ENCODE results near the gene HMGCL.
"Not testable (repeated sequence)": the region's sequence is repeated elsewhere in the genome, so short reads cannot be mapped to it uniquely, and the experiment has no call there.

Gene HMGCL

GRCh38 chr1:23825076-23825761 lies at the start of gene HMGCL:
HMGCL (minus strand) TSS chr1:23825429; CDS start chr1:23825415, 14 bp downstream.
- peak; percentile 67 to 85 (median 80) for DNase-seq

- DNase-seq: no peak
Observed at GRCh38 chr1:23872421-23872820, 47.2 kb upstream of the HMGCL start.

DNA sequence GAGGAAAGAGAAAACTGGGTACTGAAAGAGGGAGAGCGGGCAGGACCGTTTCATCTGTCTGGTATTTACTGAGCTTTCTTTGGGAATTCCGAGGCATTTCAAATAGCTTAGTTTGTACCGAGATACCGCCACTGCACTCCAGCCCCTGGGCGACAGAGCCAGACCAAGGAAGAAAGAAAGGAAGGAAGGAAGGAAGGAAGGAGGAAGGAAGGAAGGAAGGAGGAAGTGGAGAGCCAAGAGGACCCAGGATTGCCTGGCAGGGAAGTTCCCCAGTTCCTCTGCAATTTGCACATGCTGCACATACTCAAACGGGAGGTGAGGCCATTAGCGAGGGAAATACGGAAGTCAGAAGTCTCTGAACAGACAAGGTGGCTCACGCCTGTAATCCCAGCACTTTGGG lies 43.8 kb upstream of the HMGCL start:
- no peak for DNase-seq

DNA sequence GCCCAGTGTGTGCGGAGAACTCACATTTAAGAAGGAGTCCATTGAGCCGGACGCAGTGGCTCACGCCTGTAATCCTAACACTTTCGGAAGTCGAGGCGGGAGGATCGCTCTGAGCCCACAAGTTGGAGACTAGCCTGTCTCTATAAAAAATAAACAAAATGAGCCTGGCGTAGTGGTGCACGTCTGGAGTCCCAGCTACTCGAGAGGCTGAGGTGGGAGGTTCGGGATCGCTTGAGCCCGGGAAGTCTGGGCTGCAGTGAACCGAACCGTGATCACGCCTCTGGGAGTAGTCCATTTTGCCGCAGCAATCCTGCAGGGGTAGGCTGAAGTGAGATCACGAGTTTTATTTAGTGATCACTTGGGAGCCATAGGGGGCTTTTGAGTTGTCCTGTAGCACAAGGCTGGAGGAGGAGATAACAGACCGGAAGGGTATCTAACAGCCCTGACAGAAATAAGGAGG lies 43.4 kb upstream of the HMGCL start:
- DNase-seq: no peak

GRCh38 chr1:23867895-23868556 lies 42.8 kb upstream of the HMGCL start, which contains the start of gene FUCA1:
FUCA1 (minus strand) TSS chr1:23868290; CDS start chr1:23868286, 4 bp downstream.
- DNase-seq: peak; percentile 89 to 96 (median 92)

DNA sequence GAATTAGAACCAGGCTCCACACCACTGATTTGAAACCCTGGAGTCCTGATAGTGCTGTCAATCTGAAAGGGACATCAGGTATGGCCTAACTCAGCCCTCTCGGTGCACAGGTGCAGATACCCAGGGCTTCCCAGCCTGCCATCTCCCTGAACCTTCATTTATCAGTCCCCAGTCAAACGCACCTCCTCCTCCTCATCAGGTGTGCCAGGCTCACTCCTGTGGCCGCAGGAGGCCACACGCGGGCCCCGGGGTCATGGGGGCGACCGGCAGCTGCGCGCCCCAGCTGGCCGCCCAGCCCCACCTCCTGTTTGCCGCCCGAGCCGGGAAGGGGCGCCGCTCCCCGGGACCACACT lies 42.3 kb upstream of the HMGCL start:
- DNase-seq: peak in 1 of 6 experiments; percentile 53

DNA sequence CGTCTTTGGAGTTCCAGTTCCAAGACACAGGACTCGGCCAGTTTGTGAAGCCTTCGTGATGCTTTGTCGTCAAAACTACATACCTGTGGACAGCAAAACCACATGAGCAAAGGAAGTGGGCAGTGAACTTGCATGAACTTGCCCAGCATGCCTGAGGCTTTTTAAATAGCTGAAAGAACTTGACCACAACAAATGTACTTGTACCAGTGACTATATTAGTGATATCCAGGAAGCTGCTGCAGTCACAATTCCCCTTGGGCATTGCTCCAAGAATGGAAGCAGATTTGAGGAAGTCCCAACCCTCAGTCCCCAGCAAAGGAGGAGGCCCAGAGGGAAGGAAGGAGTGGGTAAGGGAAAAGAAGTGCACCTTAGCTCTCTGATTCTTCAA lies 40.3 kb upstream of the HMGCL start:
- DNase-seq: no peak

- no peak for DNase-seq
Observed at GRCh38 chr1:23864801-23865542, 39.7 kb upstream of the HMGCL start.

- no peak for DNase-seq
Observed at GRCh38 chr1:23862640-23863039, 37.4 kb upstream of the HMGCL start.

DNA sequence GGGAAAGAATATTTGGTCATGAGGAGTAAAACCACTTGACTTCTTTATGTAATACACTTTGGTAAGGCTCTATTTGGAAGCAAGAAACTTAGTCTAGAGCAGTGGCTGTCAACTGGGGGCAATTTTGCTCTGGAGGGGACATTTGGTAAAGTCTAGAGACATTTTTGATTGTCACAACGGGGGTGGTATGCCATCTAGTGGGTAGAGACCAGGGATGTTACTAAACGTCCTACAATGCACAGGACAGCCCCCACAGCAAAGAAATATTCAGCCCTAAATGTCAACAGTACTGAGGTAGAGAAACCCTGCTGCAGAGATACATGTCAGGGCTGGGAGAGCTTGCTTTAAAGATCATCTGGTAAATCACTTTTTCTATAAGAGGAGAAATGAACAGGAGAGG lies 29.3 kb upstream of the HMGCL start:
- no peak for DNase-seq

DNA sequence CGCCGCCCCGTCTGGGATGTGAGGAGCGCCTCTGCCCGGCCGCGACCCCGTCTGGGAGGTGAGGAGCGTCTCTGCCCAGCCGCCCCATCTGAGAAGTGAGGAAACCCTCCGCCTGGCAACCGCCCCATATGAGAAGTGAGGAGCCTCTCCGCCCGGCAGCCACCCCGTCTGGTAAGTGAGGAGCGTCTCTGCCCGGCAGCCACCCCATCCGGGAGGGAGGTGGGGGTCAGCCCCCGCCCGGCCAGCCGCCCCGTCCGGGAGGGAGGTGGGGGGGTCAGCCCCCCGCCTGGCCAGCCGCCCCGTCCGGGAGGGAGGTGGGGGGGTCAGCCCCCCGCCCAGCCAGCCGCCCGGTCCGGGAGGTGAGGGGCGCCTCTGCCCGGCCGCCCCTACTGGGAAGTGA lies 27.9 kb upstream of the HMGCL start:
- DNase-seq: not testable (repeated sequence)

DNA sequence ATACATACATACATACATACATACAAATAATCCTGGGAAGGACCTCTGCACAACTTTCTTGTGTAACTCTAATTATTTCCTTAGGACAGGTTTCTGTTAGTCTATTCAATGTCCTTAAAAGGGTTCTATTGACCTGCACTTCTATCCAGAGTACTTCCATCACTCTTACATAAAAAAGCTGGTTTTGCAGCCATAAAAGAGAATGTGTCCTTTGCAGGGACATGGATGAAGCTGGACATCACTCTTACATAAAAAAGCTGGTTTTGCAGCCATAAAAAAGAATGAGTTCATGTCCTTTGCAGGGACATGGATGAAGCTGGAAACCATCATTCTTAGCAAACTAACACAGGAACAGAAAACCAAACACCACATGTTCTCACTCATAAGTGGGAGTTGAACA lies 26.2 kb upstream of the HMGCL start:
- DNase-seq: not testable (repeated sequence)

- DNase-seq: no peak
Observed at GRCh38 chr1:23848673-23849616, 23.7 kb upstream of the HMGCL start.

- not testable (repeated sequence) for DNase-seq
Observed at GRCh38 chr1:23847482-23848095, 22.4 kb upstream of the HMGCL start.

- no peak for DNase-seq
Observed at GRCh38 chr1:23845163-23845562, 19.9 kb upstream of the HMGCL start.

DNA sequence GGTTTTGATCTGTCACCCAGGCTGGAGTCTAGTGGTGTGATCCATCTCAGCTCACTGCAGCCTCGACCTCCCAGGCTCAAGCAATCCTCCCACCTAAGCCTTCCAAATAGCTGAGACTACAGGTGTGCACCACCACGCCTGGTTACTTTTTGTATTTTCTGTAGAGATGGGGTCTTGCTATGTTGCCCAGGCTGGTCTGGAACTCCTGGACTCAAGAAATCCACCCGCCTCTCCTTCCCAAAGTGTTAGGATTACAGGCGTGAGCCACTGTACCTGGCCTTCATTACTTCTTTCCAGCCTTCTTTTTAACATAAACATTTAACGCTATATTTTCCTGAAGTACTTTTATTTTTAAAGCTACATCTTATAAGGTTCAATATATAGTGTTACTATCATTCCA lies 18.4 kb upstream of the HMGCL start:
- no peak for DNase-seq

DNA sequence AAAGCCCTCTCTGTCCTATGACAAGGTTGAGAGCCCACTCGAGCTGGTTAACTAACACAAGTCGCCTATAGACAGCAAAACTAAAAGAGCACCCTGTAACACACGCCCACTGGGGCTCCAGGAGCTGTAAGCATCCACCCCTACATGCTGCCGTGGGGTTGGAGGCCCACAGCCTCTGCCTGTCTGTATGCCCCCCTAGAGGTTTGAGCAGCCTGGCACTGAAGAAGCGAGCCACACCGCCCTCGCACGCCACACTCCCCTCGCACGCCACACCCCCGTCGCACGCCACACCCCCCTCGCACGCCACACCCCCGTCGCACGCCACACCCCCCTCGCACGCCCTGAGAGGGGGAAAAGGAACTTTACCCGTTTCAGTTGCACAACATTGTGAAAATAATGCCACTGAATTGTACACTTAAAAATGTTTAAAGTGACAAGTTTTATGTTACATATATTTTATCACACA lies 13.2 kb upstream of the HMGCL start:
- peak; percentile 59 to 80 (median 73) for DNase-seq

DNA sequence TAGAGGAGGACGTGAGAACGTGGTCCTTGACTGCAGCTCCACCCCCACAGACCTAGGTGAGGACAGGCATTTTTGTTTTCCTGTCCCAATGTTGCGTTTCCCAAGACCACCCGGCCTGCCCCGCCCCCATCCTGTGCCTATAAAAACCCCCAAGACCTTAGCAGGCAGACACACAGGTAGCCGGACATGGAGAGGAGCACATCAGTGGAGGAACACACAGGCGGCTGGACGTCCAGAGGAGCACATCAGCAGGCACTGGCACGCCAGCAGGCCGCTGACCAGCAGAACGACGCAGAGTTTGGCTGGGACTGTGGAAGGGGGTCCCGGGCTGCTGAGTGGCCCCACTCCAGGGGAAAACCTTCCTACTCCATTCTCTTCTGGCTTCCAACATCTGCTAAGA lies 12.7 kb upstream of the HMGCL start:
- DNase-seq: no peak

- no peak for DNase-seq
Observed at GRCh38 chr1:23836037-23836436, 10.8 kb upstream of the HMGCL start.

DNA sequence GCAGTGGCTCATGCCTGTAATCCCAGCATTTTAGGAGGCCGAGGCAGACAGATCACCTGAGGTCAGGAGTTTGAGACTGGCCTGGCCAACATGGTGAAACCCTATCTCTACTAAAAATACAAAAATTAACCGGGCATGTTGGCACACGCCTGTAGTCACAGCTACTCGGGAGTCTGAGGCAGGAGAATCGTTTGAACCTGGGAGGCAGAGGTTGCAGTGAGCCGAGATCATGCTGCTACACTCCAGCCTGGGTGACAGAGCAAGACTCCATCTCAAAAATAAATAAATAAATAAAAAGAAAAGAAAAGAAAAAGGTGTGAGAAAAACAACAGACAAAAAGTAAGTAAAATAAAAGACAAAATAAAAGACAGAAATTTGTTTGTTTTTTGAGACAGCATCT lies 8.9 kb upstream of the HMGCL start:
- DNase-seq: not testable (repeated sequence)

GRCh38 chr1:23827717-23828116 lies 2.5 kb upstream of the HMGCL start:
- no peak for DNase-seq

GRCh38 chr1:23826590-23826989 lies 1.4 kb upstream of the HMGCL start:
- not testable (repeated sequence) for DNase-seq
